ENCODE measurements around the gene DNAH1. TPM values are rescaled to one million over a fixed set of nuclear protein-coding genes. Genes with fewer than 3 reads are reported as not detected.

DNAH1 gene
- total and polyA plus RNA-seq, 2 of the 13 experiments (the other 11 are each of a cell fraction or from before 2014, with no cell fraction given), result 0.64 to 3.5 TPM

GRCh38 chr3:52384019-52384761 is 68.1 kb downstream of the DNAH1 start:
- CTCF ChIA-PET (ENCODE audit: low intra/inter-chr PET ratio, low total read pairs), result interaction anchor here (0.9 to 1.6 kb wide), 2 partner anchors 93 to 153 kb away, joined by 3 to 5 read pairs; no protein-coding TSS in a partner anchor
- no peak overlapping the region for H3K9ac ChIP-seq (ENCODE audit: insufficient read depth, low read depth, low read length)
- DNase-seq (ENCODE audit: low spot score), result no peak

GRCh38 chr3:52385157-52385556 is 69.0 kb downstream of the DNAH1 start:
- no peak overlapping the region for H3K4me2 ChIP-seq (ENCODE audit: low read depth, low read length)
- H3K9ac ChIP-seq (ENCODE audit: insufficient read depth, low read depth, low read length), result no peak overlapping the region
- in situ Hi-C loops (cut with HindIII; ENCODE audit: extremely low pct_ligation_motif_present, low pct_unique_long_range_greater_than_20kb), result loop anchor here (5.0 kb wide), 1 partner anchor 93 kb away; no protein-coding TSS in a partner anchor
- no TSS peak for BruUV-seq (replicated peaks)
- intact Hi-C loops (cut with micrococcal nuclease; ENCODE audit: unreplicated experiment), result loop anchor here (5.0 kb wide), 1 partner anchor 93 kb away; no protein-coding TSS in a partner anchor
- FAIRE-seq (no peak), DNase-seq (ENCODE audit: low spot score) (peak; percentile 42), ATAC-seq (peak; percentile 48)
- ChIA-PET POLR2A (no interaction called here), CTCF (ENCODE audit: low intra/inter-chr PET ratio, low total read pairs) (interaction anchor here (0.9 to 1.6 kb wide), 3 partner anchors 94 to 165 kb away, joined by 3 to 5 read pairs (median 3); no protein-coding TSS in a partner anchor)
- no peaks in the 10 kb centered on the region for H3K9me3 ChIP-seq (ENCODE audit: low read length)
- H3K27ac ChIP-seq (ENCODE audit: extremely low read length, insufficient read depth, low read length), result no peak overlapping the region
- no peaks in the 10 kb centered on the region for H4K20me1 ChIP-seq (ENCODE audit: insufficient read depth, low read length)
- peaks cover 0 to 5% of the 10 kb centered on the region in 2 experiments; a peak in 2 of 5 replicates for H3K27me3 ChIP-seq (ENCODE audit: control insufficient read depth in 1 of 2, insufficient read depth in 2 of 2, low read length in 2 of 2)
- H3K4me1 ChIP-seq (ENCODE audit: insufficient read depth, low read length), result no peaks in the 10 kb centered on the region
- no peaks in the 10 kb centered on the region for H3K79me2 ChIP-seq (ENCODE audit: insufficient read depth, low read length)
- WGBS (ENCODE audit: low lambda C conversion rate), result 66% methylated on average over 5 of the region's 10 CpGs
- no peak overlapping the region for H3K4me3 ChIP-seq (replicated peaks in 1 of 3; ENCODE audit: insufficient read depth in 1 of 3, low read depth in 2 of 3, low read length in 3 of 3)
- H2AFZ ChIP-seq (ENCODE audit: low read length), result no peak overlapping the region
- H3K36me3 ChIP-seq (replicated peaks in 1 of 2; ENCODE audit: control insufficient read depth in 1 of 2, insufficient read depth in 2 of 2, low read length in 2 of 2), result no peaks in the 10 kb centered on the region
- TF ChIP-seq ARID2 (CRISPR knock-in tag; IDR thresholded peaks at IDR 0.05; ENCODE audit: borderline replicate concordance) (no peak), TEAD3 (CRISPR knock-in tag; optimal IDR thresholded peaks at IDR 0.05; ENCODE audit: borderline replicate concordance) (peak; percentile 22)
- TF ChIP-seq, protein P1, sequence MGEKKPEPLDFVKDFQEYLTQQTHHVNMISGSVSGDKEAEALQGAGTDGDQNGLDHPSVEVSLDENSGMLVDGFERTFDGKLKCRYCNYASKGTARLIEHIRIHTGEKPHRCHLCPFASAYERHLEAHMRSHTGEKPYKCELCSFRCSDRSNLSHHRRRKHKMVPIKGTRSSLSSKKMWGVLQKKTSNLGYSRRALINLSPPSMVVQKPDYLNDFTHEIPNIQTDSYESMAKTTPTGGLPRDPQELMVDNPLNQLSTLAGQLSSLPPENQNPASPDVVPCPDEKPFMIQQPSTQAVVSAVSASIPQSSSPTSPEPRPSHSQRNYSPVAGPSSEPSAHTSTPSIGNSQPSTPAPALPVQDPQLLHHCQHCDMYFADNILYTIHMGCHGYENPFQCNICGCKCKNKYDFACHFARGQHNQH (CRISPR knock-in tag; IDR thresholded peaks at IDR 0.05), result no peak
- TF ChIP-seq, protein P2, sequence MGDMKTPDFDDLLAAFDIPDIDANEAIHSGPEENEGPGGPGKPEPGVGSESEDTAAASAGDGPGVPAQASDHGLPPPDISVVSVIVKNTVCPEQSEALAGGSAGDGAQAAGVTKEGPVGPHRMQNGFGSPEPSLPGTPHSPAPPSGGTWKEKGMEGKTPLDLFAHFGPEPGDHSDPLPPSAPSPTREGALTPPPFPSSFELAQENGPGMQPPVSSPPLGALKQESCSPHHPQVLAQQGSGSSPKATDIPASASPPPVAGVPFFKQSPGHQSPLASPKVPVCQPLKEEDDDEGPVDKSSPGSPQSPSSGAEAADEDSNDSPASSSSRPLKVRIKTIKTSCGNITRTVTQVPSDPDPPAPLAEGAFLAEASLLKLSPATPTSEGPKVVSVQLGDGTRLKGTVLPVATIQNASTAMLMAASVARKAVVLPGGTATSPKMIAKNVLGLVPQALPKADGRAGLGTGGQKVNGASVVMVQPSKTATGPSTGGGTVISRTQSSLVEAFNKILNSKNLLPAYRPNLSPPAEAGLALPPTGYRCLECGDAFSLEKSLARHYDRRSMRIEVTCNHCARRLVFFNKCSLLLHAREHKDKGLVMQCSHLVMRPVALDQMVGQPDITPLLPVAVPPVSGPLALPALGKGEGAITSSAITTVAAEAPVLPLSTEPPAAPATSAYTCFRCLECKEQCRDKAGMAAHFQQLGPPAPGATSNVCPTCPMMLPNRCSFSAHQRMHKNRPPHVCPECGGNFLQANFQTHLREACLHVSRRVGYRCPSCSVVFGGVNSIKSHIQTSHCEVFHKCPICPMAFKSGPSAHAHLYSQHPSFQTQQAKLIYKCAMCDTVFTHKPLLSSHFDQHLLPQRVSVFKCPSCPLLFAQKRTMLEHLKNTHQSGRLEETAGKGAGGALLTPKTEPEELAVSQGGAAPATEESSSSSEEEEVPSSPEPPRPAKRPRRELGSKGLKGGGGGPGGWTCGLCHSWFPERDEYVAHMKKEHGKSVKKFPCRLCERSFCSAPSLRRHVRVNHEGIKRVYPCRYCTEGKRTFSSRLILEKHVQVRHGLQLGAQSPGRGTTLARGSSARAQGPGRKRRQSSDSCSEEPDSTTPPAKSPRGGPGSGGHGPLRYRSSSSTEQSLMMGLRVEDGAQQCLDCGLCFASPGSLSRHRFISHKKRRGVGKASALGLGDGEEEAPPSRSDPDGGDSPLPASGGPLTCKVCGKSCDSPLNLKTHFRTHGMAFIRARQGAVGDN (CRISPR knock-in tag; IDR thresholded peaks at IDR 0.05), result peak; percentile 25

More at GRCh38 chr3:52384019-52384761, 68.1 kb downstream of the DNAH1 start:
- ATAC-seq, result no peak
- TF ChIP-seq ZNF235 (CRISPR knock-in tag; IDR thresholded peaks at IDR 0.05; ENCODE audit: borderline replicate concordance), result no peak
- no peak for TF ChIP-seq ZNF549 (CRISPR knock-in tag; IDR thresholded peaks at IDR 0.05)
- no peak for TF ChIP-seq ZNF143 (CRISPR knock-in tag; IDR thresholded peaks at IDR 0.05)
- TF ChIP-seq RXRA (CRISPR knock-in tag; IDR thresholded peaks at IDR 0.05), result 0 out of 2 replicates have a peak, but pooled peaks have one; percentile 36
- no peak for TF ChIP-seq ASH2L (IDR thresholded peaks at IDR 0.05; ENCODE audit: insufficient read length, low read depth, low read length)
- peak; percentile 63; the same call in 1 of the 2 replicates for TF ChIP-seq RARA (CRISPR knock-in tag; IDR thresholded peaks at IDR 0.05)
- no peak for TF ChIP-seq ZIK1 (CRISPR knock-in tag; IDR thresholded peaks at IDR 0.05; ENCODE audit: borderline replicate concordance, low read depth)
- peak; percentile 73 for TF ChIP-seq SKI (IDR thresholded peaks at IDR 0.05; ENCODE audit: partially characterized antibody)
- TF ChIP-seq HOXA7 (CRISPR knock-in tag; IDR thresholded peaks at IDR 0.05), result no peak
- TF ChIP-seq ZC3H4 (CRISPR knock-in tag; IDR thresholded peaks at IDR 0.05; ENCODE audit: borderline replicate concordance), result no peak
- no peak for TF ChIP-seq GTF2F1 (IDR thresholded peaks at IDR 0.05; ENCODE audit: low read length)
- no peak for TF ChIP-seq MAZ (IDR thresholded peaks at IDR 0.05; ENCODE audit: borderline replicate concordance, low read depth, low read length)
- TF ChIP-seq MAZ (CRISPR knock-in tag; IDR thresholded peaks at IDR 0.05; ENCODE audit: low read depth), result no peak
- TF ChIP-seq PHB2 (IDR thresholded peaks at IDR 0.05; ENCODE audit: partially characterized antibody), result no peak
- no TSS peak for BruUV-seq (replicated peaks)
- peaks cover 5% of the 10 kb centered on the region for H3K4me1 ChIP-seq (ENCODE audit: insufficient read depth, low read length)
- WGBS (ENCODE audit: low lambda C conversion rate), result 0% methylated on average over 2 of the region's 9 CpGs
- POLR2A ChIA-PET, result no interaction called here
- H3K79me2 ChIP-seq (ENCODE audit: insufficient read depth, low read length), result no peaks in the 10 kb centered on the region
- no peak overlapping the region for H3K4me2 ChIP-seq (ENCODE audit: low read depth, low read length)
- no peaks in the 10 kb centered on the region for H3K9me3 ChIP-seq (ENCODE audit: low read length)
- H4K20me1 ChIP-seq (ENCODE audit: insufficient read depth, low read length), result no peaks in the 10 kb centered on the region
- H3K27ac ChIP-seq (ENCODE audit: extremely low read length, insufficient read depth, low read length), result no peak overlapping the region
- no peak for FAIRE-seq
- no peaks in the 10 kb centered on the region for H3K36me3 ChIP-seq (replicated peaks in 1 of 2; ENCODE audit: control insufficient read depth in 1 of 2, insufficient read depth in 2 of 2, low read length in 2 of 2)
- H3K4me3 ChIP-seq (replicated peaks in 1 of 3; ENCODE audit: insufficient read depth in 1 of 3, low read depth in 2 of 3, low read length in 3 of 3), result no peak overlapping the region
- in situ Hi-C loops (cut with HindIII; ENCODE audit: extremely low pct_ligation_motif_present, low pct_unique_long_range_greater_than_20kb) (no loop called here), intact Hi-C loops (cut with micrococcal nuclease; ENCODE audit: unreplicated experiment) (no loop called here)
- no peak overlapping the region for H2AFZ ChIP-seq (ENCODE audit: low read length)
- peaks cover 3 to 5% of the 10 kb centered on the region in 2 experiments; a peak in 3 of 5 replicates for H3K27me3 ChIP-seq (ENCODE audit: control insufficient read depth in 1 of 2, insufficient read depth in 2 of 2, low read length in 2 of 2)
